C4-2B (cell line): Measurements from ENCODE around the gene PRKAG1.

ENCODE experiments used
- CTCF ChIP-seq: fragments of 450-650 bp; conservative IDR thresholded peaks from 2 replicates; pipeline ENCODE4 v1.5.1; 2017; ENCODE audit warnings: mild to moderate bottlenecking
- ZFX ChIP-seq: fragments of 450-650 bp; IDR thresholded peaks from 2 replicates; pipeline ENCODE4 v1.6.1; 2017

GRCh38 chr12:49046129-49046895 lies 27.7 kb upstream of the PRKAG1 start:
- TF ChIP-seq CTCF (no peak), ZFX (no peak)
